ENCODE measurements around the gene CARD18.

DNA sequence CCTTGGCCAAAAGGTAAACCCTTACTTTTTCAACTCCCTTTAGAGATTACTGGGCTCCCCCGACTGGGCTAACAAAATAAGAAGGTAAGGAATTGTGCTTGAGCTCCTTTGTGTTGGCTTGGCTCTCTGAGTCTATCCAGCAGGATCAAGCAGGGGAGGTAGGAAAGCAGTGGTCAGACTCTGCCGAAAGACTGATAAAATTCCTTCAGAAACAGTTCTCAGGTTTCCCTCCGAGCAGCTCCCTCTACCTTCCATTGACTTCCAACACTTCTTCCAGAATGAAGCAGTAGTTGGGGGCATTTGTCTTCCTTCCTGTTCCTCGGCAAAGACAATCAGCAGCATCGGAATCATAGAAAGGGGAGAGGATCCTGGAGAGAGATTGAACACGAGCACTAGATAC, 16.1 kb upstream of the CARD18 start:
- TF ChIP-seq, protein P1, sequence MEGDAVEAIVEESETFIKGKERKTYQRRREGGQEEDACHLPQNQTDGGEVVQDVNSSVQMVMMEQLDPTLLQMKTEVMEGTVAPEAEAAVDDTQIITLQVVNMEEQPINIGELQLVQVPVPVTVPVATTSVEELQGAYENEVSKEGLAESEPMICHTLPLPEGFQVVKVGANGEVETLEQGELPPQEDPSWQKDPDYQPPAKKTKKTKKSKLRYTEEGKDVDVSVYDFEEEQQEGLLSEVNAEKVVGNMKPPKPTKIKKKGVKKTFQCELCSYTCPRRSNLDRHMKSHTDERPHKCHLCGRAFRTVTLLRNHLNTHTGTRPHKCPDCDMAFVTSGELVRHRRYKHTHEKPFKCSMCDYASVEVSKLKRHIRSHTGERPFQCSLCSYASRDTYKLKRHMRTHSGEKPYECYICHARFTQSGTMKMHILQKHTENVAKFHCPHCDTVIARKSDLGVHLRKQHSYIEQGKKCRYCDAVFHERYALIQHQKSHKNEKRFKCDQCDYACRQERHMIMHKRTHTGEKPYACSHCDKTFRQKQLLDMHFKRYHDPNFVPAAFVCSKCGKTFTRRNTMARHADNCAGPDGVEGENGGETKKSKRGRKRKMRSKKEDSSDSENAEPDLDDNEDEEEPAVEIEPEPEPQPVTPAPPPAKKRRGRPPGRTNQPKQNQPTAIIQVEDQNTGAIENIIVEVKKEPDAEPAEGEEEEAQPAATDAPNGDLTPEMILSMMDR (IDR thresholded peaks at IDR 0.05): no peak
- no peak for TF ChIP-seq POLR2A (IDR thresholded peaks at IDR 0.05)
